ENCODE results near the gene TCF19. TPM values are rescaled to one million over a fixed set of nuclear protein-coding genes. Genes with fewer than 3 reads are reported as not detected.

Gene TCF19
- total RNA-seq, 2 experiments from 2014 or later, result 56.7 to 61.6 TPM

DNA sequence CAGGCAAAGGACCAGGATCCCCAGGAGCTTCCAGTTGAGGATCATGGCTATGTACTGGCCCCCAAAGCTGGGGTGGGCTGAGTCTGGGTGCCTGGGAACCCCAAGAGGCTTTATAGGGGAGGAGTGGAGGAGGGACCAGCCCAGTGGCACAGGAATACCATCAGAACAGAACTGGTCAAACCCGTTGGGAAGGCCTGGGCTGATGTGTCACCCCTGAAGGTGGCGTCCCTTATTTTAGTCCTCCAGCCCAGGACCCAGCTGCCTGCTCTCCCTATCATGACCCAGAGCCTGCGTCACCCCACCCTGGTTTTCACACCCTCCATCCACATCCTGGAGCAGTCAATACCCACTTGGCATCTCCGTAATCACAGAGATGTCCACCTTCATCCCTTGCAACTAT lies 19.4 kb upstream of the TCF19 start, which contains the start of gene PSORS1C2:
TSS of gene PSORS1C2 (minus strand) at position 85 of the 400 bp plus-strand sequence. CDS start at position 45, 40 bp downstream.
- Histone ChIP-seq H3K9me3 (ENCODE audit: low read length) (no peaks in the 10 kb centered on the region), H3K4me1 (ENCODE audit: insufficient read depth, low read length, poor library complexity, severe bottlenecking) (peaks cover 6% of the 10 kb centered on the region), H3K36me3 (ENCODE audit: insufficient read depth, low read length) (no peaks in the 10 kb centered on the region), H3K27ac (ENCODE audit: low read depth, low read length, poor library complexity, severe bottlenecking) (no peak within 1 kb of the TSS), H3K4me2 (ENCODE audit: low read length) (peak within 1 kb of the TSS; percentile 50; the same call in 1 of the 2 replicates), H3K9me2 (ENCODE audit: insufficient read depth, low read length) (no peaks in the 10 kb centered on the region), H3K4me3 (ENCODE audit: low read depth, low read length, poor library complexity, severe bottlenecking) (no peak within 1 kb of the TSS), H2AFZ (ENCODE audit: low read length) (no peak within 1 kb of the TSS; the same call in 1 of the 2 replicates), H3K79me2 (ENCODE audit: insufficient read depth, low read depth, low read length) (no peaks in the 10 kb centered on the region), H4K20me1 (ENCODE audit: insufficient read depth, low read length) (no peaks in the 10 kb centered on the region)
- TF ChIP-seq, protein P1, sequence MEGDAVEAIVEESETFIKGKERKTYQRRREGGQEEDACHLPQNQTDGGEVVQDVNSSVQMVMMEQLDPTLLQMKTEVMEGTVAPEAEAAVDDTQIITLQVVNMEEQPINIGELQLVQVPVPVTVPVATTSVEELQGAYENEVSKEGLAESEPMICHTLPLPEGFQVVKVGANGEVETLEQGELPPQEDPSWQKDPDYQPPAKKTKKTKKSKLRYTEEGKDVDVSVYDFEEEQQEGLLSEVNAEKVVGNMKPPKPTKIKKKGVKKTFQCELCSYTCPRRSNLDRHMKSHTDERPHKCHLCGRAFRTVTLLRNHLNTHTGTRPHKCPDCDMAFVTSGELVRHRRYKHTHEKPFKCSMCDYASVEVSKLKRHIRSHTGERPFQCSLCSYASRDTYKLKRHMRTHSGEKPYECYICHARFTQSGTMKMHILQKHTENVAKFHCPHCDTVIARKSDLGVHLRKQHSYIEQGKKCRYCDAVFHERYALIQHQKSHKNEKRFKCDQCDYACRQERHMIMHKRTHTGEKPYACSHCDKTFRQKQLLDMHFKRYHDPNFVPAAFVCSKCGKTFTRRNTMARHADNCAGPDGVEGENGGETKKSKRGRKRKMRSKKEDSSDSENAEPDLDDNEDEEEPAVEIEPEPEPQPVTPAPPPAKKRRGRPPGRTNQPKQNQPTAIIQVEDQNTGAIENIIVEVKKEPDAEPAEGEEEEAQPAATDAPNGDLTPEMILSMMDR (conservative IDR thresholded peaks at IDR 0.05; ENCODE audit: low read length), result no peak
- no peak for TF ChIP-seq EZH2phosphoT487 (IDR thresholded peaks at IDR 0.05; ENCODE audit: borderline replicate concordance, low read depth, low read length)
- CTCF ChIA-PET (ENCODE audit: unreplicated experiment), result interaction anchor here (2.0 kb wide), 1 partner anchor 228 kb away, joined by 4 read pairs; no protein-coding TSS in a partner anchor
- intact Hi-C loops (cut with micrococcal nuclease; ENCODE audit: unreplicated experiment), result no loop called here
- POLR2A ChIA-PET, result interaction anchor here (0.9 kb wide), 1 partner anchor 25 kb away, joined by 3 read pairs; no protein-coding TSS in a partner anchor
- no TSS peak for BruUV-seq (replicated peaks)
- no peak for DNase-seq (ENCODE audit: low spot score)

DNA sequence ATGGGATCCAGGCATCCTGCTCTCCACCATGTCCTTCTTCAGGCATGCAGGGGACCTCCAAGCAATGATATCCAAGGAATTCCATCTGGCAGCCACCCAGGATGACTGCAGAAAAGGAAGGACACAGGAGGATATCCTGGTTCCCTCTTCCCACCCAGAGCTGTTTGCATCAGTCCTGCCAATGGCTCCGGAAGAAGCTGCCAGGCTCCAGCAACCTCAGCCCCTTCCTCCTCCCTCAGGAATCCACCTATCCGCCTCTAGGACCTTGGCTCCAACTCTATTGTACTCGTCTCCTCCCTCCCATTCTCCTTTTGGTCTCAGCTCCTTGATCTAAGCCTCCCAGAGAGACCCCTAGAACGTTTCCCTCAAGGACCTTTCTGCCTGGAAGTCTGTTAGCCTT lies 18.8 kb upstream of the TCF19 start:
- H3K79me2 ChIP-seq (ENCODE audit: insufficient read depth, low read depth, low read length), result no peaks in the 10 kb centered on the region
- ChIA-PET CTCF (ENCODE audit: unreplicated experiment) (interaction anchor here (2.0 kb wide), 1 partner anchor 227 kb away, joined by 4 read pairs; no protein-coding TSS in a partner anchor), POLR2A (no interaction called here)
- no peak overlapping the region for H3K4me2 ChIP-seq (ENCODE audit: low read length)
- TF ChIP-seq, protein P1 (conservative IDR thresholded peaks at IDR 0.05; ENCODE audit: low read length), result no peak
- TF ChIP-seq EZH2phosphoT487 (IDR thresholded peaks at IDR 0.05; ENCODE audit: borderline replicate concordance, low read depth, low read length), result no peak
- intact Hi-C loops (cut with micrococcal nuclease; ENCODE audit: unreplicated experiment), result no loop called here
- no peaks in the 10 kb centered on the region for H3K36me3 ChIP-seq (ENCODE audit: insufficient read depth, low read length)
- no peak overlapping the region for H2AFZ ChIP-seq (ENCODE audit: low read length)
- H3K9me3 ChIP-seq (ENCODE audit: low read length), result no peaks in the 10 kb centered on the region
- H4K20me1 ChIP-seq (ENCODE audit: insufficient read depth, low read length), result no peaks in the 10 kb centered on the region
- no peaks in the 10 kb centered on the region for H3K9me2 ChIP-seq (ENCODE audit: insufficient read depth, low read length)
- no TSS peak for BruUV-seq (replicated peaks)
- no peak overlapping the region for H3K27ac ChIP-seq (ENCODE audit: low read depth, low read length, poor library complexity, severe bottlenecking)
- H3K4me1 ChIP-seq (ENCODE audit: insufficient read depth, low read length, poor library complexity, severe bottlenecking), result peaks cover 6% of the 10 kb centered on the region
- H3K4me3 ChIP-seq (ENCODE audit: low read depth, low read length, poor library complexity, severe bottlenecking), result no peak overlapping the region
- DNase-seq (ENCODE audit: low spot score), result no peak

DNA sequence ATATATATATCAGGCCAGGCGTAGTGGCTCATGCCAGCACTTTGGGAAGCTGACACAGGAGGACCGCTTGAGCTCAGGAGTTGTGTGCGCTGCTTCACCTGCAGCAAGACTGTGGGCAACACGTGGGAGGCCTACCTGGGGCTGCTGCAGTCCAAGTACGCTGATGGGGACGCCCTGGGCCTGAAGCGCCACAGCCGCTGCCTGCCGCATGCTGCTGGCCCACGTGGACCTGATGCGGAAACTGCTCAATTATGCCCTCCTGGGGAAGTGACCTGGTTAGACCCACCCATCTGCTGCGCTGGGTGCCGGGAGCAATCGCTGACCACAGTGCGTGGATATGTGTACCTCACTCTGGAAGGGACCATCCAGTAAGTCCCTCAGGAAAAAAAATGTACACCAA lies 17.7 kb upstream of the TCF19 start:
- no peak overlapping the region for H3K4me2 ChIP-seq (ENCODE audit: low read length)
- H3K4me3 ChIP-seq (ENCODE audit: low read depth, low read length, poor library complexity, severe bottlenecking), result no peak overlapping the region
- H2AFZ ChIP-seq (ENCODE audit: low read length), result no peak overlapping the region

More for the DNA sequence above, 17.7 kb upstream of the TCF19 start:
- intact Hi-C loops (cut with micrococcal nuclease; ENCODE audit: unreplicated experiment), result no loop called here
- no peaks in the 10 kb centered on the region for H4K20me1 ChIP-seq (ENCODE audit: insufficient read depth, low read length)
- TF ChIP-seq, protein P1 (conservative IDR thresholded peaks at IDR 0.05; ENCODE audit: low read length), result no peak
- TF ChIP-seq EZH2phosphoT487 (IDR thresholded peaks at IDR 0.05; ENCODE audit: borderline replicate concordance, low read depth, low read length), result no peak
- no peak for DNase-seq (ENCODE audit: low spot score)
- no peaks in the 10 kb centered on the region for H3K9me2 ChIP-seq (ENCODE audit: insufficient read depth, low read length)
- H3K4me1 ChIP-seq (ENCODE audit: insufficient read depth, low read length, poor library complexity, severe bottlenecking), result peaks cover 6% of the 10 kb centered on the region
- H3K79me2 ChIP-seq (ENCODE audit: insufficient read depth, low read depth, low read length), result no peaks in the 10 kb centered on the region
- BruUV-seq (replicated peaks), result no TSS peak
- ChIA-PET CTCF (ENCODE audit: unreplicated experiment) (interaction anchor here (2.0 kb wide), 1 partner anchor 226 kb away, joined by 4 read pairs; no protein-coding TSS in a partner anchor), POLR2A (no interaction called here)
- H3K27ac ChIP-seq (ENCODE audit: low read depth, low read length, poor library complexity, severe bottlenecking), result no peak overlapping the region
- no peaks in the 10 kb centered on the region for H3K9me3 ChIP-seq (ENCODE audit: low read length)
- H3K36me3 ChIP-seq (ENCODE audit: insufficient read depth, low read length), result no peaks in the 10 kb centered on the region

Data from OCI-LY7 (cell line).